Muscle of arm (tissue), 12 donors: ENCODE data around the gene CYB5RL. TPM values are rescaled to one million over a fixed set of nuclear protein-coding genes. Genes with fewer than 3 reads are reported as not detected.

ENCODE experiments used
- DNase-seq: peaks from one replicate; pipeline ENCODE4 v3.0.0-alpha.2; 2013
- polyA plus RNA-seq, 12 donors: library from polyadenylated mRNA; unstranded; fragments of 120-200 nt; gene quantifications; one replicate each; pipeline ENCODE4 v1.2.1, GENCODE V29; 2013; ENCODE audit not compliant: insufficient read length in 12 of 12

The CYB5RL gene
- polyA plus RNA-seq, 12 donors, result 4.5 to 8.5 (median 6.5) TPM; not detected in 1

- DNase-seq, result no peak
These were observed 39.5 kb downstream of the CYB5RL start for GRCh38 chr1:54160351-54160750.

- DNase-seq, result no peak
These were observed 40.0 kb downstream of the CYB5RL start for GRCh38 chr1:54159733-54160316.

- DNase-seq, result no peak
These were observed 41.8 kb downstream of the CYB5RL start for GRCh38 chr1:54158071-54158470.

- no peak for DNase-seq
These were observed 42.4 kb downstream of the CYB5RL start for GRCh38 chr1:54157401-54157800.

- DNase-seq, result no peak
These were observed 42.8 kb downstream of the CYB5RL start for GRCh38 chr1:54156986-54157385.

- DNase-seq, result no peak
These were observed 43.6 kb downstream of the CYB5RL start for GRCh38 chr1:54156201-54156600.

GRCh38 chr1:54153535-54154439 is 46.0 kb downstream of the CYB5RL start:
- DNase-seq, result peak; percentile 63

- DNase-seq, result no peak
These were observed 47.1 kb downstream of the CYB5RL start, which contains the start of gene CDCP2 for GRCh38 chr1:54152696-54153095. Gene CDCP2 (minus strand): TSS chr1:54153000. CDS start chr1:54152922, 78 bp downstream.

GRCh38 chr1:54151013-54151412 is 48.8 kb downstream of the CYB5RL start:
- no peak for DNase-seq

Other genes with a start within 250 kb of the CYB5RL start
- gene LDLRAD1, start 181.8 kb downstream of the CYB5RL start, polyA plus RNA-seq, result not detected
- 100 to 1,000 TPM in 11 of 12 donors, not detected in 1; 127 to 204 (median 159) TPM for gene TMEM59, start 146.8 kb downstream of the CYB5RL start, polyA plus RNA-seq
- 1 to 10 TPM in 11 of 12 donors, not detected in 1; 4.7 to 8.1 (median 6.8) TPM for gene TCEANC2, start 146.4 kb downstream of the CYB5RL start, polyA plus RNA-seq
- gene CDCP2, start 47.0 kb downstream of the CYB5RL start, polyA plus RNA-seq, result under 1 TPM in 2 of 12 donors, not detected in 10; 0.07 to 0.11 TPM
- gene MRPL37, start 137 bp upstream of the CYB5RL start, polyA plus RNA-seq, result 10 to 100 TPM in 11 of 12 donors, not detected in 1; 59.1 to 64.8 (median 61.4) TPM
- gene SSBP3, start 206.4 kb upstream of the CYB5RL start, polyA plus RNA-seq, result 100 to 1,000 TPM in 1 of 12 donors, 10 to 100 TPM in 10, not detected in 1; 49.2 to 117 (median 58.9) TPM